HCT116 (cell line): Measurements from ENCODE around the gene FAM120A.

Experiments used
- EGR1 ChIP-seq: IDR thresholded peaks from 2 replicates; pipeline ENCODE4 v1.6.1; 2012; ENCODE audit warnings: low read depth
- ELF1 ChIP-seq: IDR thresholded peaks from 2 replicates; pipeline ENCODE4 v1.6.1; 2012; ENCODE audit warnings: low read depth, borderline replicate concordance
- EZH2 ChIP-seq: fragments of 200-600 bp; sonication (generic); IDR thresholded peaks from 2 replicates; pipeline ENCODE4 v1.6.1; 2017; ENCODE audit warnings: antibody characterized with exemption, mixed run types
- EZH2phosphoT487 ChIP-seq: fragments of 200-600 bp; IDR thresholded peaks from 2 replicates; pipeline ENCODE4 v1.6.1; 2018; ENCODE audit warnings: antibody characterized with exemption, borderline replicate concordance
- JUND ChIP-seq: IDR thresholded peaks from 2 replicates; pipeline ENCODE4 v1.6.1; 2012
- POLR2A ChIP-seq: IDR thresholded peaks from 2 replicates; pipeline ENCODE4 v1.7.0; 2011; ENCODE audit warnings: borderline replicate concordance; ENCODE audit not compliant: insufficient read depth, insufficient read length; ENCODE audit errors: extremely low read depth
- POLR2AphosphoS5 ChIP-seq: IDR thresholded peaks from 2 replicates; pipeline ENCODE4 v1.6.1; 2011; ENCODE audit warnings: mild to moderate bottlenecking, low read depth, low read length, moderate library complexity
- RAD21 ChIP-seq: IDR thresholded peaks from 2 replicates; pipeline ENCODE4 v1.6.1; 2012; ENCODE audit warnings: low read depth, mild to moderate bottlenecking
- SIN3A ChIP-seq: IDR thresholded peaks from 2 replicates; pipeline ENCODE4 v1.6.1; 2012; ENCODE audit warnings: low read depth
- SP1 ChIP-seq: IDR thresholded peaks from 2 replicates; pipeline ENCODE4 v1.6.1; 2012; ENCODE audit warnings: low read depth
- TF ChIP-seq, protein P1 (sequence below): IDR thresholded peaks from 2 replicates; pipeline ENCODE4 v1.6.1; 2012; ENCODE audit warnings: low read depth
- TF ChIP-seq, protein P2 (sequence below): IDR thresholded peaks from 2 replicates; pipeline ENCODE4 v1.6.1; 2012
- TF ChIP-seq, protein P3 (sequence below): IDR thresholded peaks from 2 replicates; pipeline ENCODE4 v1.6.1; 2012
- TF ChIP-seq, protein P4 (sequence below), 3 experiments: fragments of 200-600 bp in 1 of 3; sonication (generic) in 1 of 3; IDR thresholded peaks in 2 of 3; conservative IDR thresholded peaks in 1 of 3; 2 replicates each; pipeline ENCODE4 v1.5.1; 2012 to 2017; ENCODE audit warnings: low read depth in 2 of 3, low read length in 2 of 3, antibody characterized with exemption in 1 of 3, borderline replicate concordance in 1 of 3, control low read depth in 1 of 3, mild to moderate bottlenecking in 1 of 3, mixed read lengths in 1 of 3, mixed run types in 1 of 3, moderate library complexity in 1 of 3; ENCODE audit not compliant: insufficient read depth in 1 of 3

DNA sequence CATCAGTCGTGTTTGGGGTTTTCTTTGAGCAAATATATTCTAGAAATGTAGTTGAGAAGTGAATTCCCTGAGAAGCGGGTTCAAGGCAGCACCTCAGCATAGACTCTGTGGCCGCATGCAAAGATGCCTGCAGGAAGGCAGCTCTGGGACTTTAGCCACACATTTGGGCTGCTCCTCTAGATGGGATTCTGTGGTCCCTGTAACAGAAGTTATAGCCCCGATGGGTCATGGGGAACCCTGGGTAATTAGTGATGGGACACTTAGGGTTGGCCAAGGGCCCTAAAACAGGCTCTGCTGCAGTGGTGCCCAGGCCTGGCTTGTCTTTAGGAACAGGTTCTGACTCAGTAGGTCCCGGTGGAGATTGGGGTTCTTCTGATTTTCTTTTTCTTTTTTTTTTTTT lies 161.7 kb downstream of the FAM120A start:
- TF ChIP-seq, protein P1, sequence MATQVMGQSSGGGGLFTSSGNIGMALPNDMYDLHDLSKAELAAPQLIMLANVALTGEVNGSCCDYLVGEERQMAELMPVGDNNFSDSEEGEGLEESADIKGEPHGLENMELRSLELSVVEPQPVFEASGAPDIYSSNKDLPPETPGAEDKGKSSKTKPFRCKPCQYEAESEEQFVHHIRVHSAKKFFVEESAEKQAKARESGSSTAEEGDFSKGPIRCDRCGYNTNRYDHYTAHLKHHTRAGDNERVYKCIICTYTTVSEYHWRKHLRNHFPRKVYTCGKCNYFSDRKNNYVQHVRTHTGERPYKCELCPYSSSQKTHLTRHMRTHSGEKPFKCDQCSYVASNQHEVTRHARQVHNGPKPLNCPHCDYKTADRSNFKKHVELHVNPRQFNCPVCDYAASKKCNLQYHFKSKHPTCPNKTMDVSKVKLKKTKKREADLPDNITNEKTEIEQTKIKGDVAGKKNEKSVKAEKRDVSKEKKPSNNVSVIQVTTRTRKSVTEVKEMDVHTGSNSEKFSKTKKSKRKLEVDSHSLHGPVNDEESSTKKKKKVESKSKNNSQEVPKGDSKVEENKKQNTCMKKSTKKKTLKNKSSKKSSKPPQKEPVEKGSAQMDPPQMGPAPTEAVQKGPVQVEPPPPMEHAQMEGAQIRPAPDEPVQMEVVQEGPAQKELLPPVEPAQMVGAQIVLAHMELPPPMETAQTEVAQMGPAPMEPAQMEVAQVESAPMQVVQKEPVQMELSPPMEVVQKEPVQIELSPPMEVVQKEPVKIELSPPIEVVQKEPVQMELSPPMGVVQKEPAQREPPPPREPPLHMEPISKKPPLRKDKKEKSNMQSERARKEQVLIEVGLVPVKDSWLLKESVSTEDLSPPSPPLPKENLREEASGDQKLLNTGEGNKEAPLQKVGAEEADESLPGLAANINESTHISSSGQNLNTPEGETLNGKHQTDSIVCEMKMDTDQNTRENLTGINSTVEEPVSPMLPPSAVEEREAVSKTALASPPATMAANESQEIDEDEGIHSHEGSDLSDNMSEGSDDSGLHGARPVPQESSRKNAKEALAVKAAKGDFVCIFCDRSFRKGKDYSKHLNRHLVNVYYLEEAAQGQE, result no peak
- TF ChIP-seq JUND, result no peak
- TF ChIP-seq, protein P2, sequence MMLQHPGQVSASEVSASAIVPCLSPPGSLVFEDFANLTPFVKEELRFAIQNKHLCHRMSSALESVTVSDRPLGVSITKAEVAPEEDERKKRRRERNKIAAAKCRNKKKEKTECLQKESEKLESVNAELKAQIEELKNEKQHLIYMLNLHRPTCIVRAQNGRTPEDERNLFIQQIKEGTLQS, result no peak
- TF ChIP-seq, protein P3, sequence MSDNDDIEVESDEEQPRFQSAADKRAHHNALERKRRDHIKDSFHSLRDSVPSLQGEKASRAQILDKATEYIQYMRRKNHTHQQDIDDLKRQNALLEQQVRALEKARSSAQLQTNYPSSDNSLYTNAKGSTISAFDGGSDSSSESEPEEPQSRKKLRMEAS, result no peak
- TF ChIP-seq, protein P4, sequence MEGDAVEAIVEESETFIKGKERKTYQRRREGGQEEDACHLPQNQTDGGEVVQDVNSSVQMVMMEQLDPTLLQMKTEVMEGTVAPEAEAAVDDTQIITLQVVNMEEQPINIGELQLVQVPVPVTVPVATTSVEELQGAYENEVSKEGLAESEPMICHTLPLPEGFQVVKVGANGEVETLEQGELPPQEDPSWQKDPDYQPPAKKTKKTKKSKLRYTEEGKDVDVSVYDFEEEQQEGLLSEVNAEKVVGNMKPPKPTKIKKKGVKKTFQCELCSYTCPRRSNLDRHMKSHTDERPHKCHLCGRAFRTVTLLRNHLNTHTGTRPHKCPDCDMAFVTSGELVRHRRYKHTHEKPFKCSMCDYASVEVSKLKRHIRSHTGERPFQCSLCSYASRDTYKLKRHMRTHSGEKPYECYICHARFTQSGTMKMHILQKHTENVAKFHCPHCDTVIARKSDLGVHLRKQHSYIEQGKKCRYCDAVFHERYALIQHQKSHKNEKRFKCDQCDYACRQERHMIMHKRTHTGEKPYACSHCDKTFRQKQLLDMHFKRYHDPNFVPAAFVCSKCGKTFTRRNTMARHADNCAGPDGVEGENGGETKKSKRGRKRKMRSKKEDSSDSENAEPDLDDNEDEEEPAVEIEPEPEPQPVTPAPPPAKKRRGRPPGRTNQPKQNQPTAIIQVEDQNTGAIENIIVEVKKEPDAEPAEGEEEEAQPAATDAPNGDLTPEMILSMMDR (IDR thresholded peaks at IDR 0.05 in 2 of 3, conservative IDR thresholded peaks at IDR 0.05 in 1 of 3; ENCODE audit: borderline replicate concordance in 1 of 3, insufficient read depth in 1 of 3, low read depth in 2 of 3, low read length in 2 of 3), result no peak
- TF ChIP-seq RAD21, result no peak
- no peak for TF ChIP-seq SP1
- TF ChIP-seq EZH2, result no peak
- TF ChIP-seq POLR2A, result no peak
- no peak for TF ChIP-seq EGR1
- no peak for TF ChIP-seq POLR2AphosphoS5
- no peak for TF ChIP-seq EZH2phosphoT487
- TF ChIP-seq ELF1, result no peak
- TF ChIP-seq SIN3A, result no peak
